ENCODE measurements around the gene FAM24B.
"Not testable (repeated sequence)": the region's sequence is repeated elsewhere in the genome, so short reads cannot be mapped to it uniquely, and the experiment has no call there.

Gene FAM24B

GRCh38 chr10:122879339-122880273 lies at the start of gene FAM24B:
Gene FAM24B, minus strand, starts transcription at chr10:122879581. Its CDS starts 29,066 bp downstream, at chr10:122850515.
- DNase-seq (ENCODE audit: low read depth in 2 of 3, low spot score in 1 of 3): peak; percentile 89 to 93 (median 91)

- DNase-seq (ENCODE audit: low read depth in 2 of 3, low spot score in 1 of 3): no peak
Measured at GRCh38 chr10:122915700-122916099, 36.3 kb upstream of the FAM24B start.

GRCh38 chr10:122911889-122912484 lies 32.6 kb upstream of the FAM24B start:
- DNase-seq (ENCODE audit: low read depth in 2 of 3, low spot score in 1 of 3): peak; percentile 26 to 52 (median 33)

- DNase-seq (ENCODE audit: low read depth in 2 of 3, low spot score in 1 of 3): no peak
Measured at GRCh38 chr10:122910310-122910709, 30.9 kb upstream of the FAM24B start, which contains the start of gene FAM24A. Gene FAM24A, plus strand, starts transcription at chr10:122910610. Its CDS starts 1,025 bp downstream, at chr10:122911635.

GRCh38 chr10:122903861-122904260 lies 24.5 kb upstream of the FAM24B start:
- DNase-seq (ENCODE audit: low read depth in 2 of 3, low spot score in 1 of 3): not testable (repeated sequence)

GRCh38 chr10:122894261-122894944 lies 15.0 kb upstream of the FAM24B start:
- DNase-seq (ENCODE audit: low read depth in 2 of 3, low spot score in 1 of 3): no peak

GRCh38 chr10:122884166-122884565 lies 4.8 kb upstream of the FAM24B start:
- DNase-seq (ENCODE audit: low read depth in 2 of 3, low spot score in 1 of 3): no peak

GRCh38 chr10:122882766-122883165 lies 3.4 kb upstream of the FAM24B start:
- no peak for DNase-seq (ENCODE audit: low read depth in 2 of 3, low spot score in 1 of 3)

GRCh38 chr10:122878799-122879338 lies 512 bp downstream of the FAM24B start:
- no peak for DNase-seq (ENCODE audit: low read depth in 2 of 3, low spot score in 1 of 3)

- DNase-seq (ENCODE audit: low read depth in 2 of 3, low spot score in 1 of 3): no peak
Measured at GRCh38 chr10:122877264-122877663, 2.1 kb downstream of the FAM24B start.

- DNase-seq (ENCODE audit: low read depth in 2 of 3, low spot score in 1 of 3): no peak
Measured at GRCh38 chr10:122876467-122876855, 2.9 kb downstream of the FAM24B start.

GRCh38 chr10:122875843-122876466 lies 3.4 kb downstream of the FAM24B start:
- no peak for DNase-seq (ENCODE audit: low read depth in 2 of 3, low spot score in 1 of 3)

- DNase-seq (ENCODE audit: low read depth in 2 of 3, low spot score in 1 of 3): not testable (repeated sequence)
Measured at GRCh38 chr10:122871947-122872346, 7.4 kb downstream of the FAM24B start.

GRCh38 chr10:122868768-122869167 lies 10.6 kb downstream of the FAM24B start:
- not testable (repeated sequence) for DNase-seq (ENCODE audit: low read depth in 2 of 3, low spot score in 1 of 3)

GRCh38 chr10:122866757-122867482 lies 12.5 kb downstream of the FAM24B start:
- DNase-seq (ENCODE audit: low read depth in 2 of 3, low spot score in 1 of 3): not testable (repeated sequence)

GRCh38 chr10:122864901-122865300 lies 14.5 kb downstream of the FAM24B start:
- no peak for DNase-seq (ENCODE audit: low read depth in 2 of 3, low spot score in 1 of 3)

GRCh38 chr10:122864194-122864592 lies 15.2 kb downstream of the FAM24B start:
- DNase-seq (ENCODE audit: low read depth in 2 of 3, low spot score in 1 of 3): no peak

GRCh38 chr10:122863216-122864193 lies 15.9 kb downstream of the FAM24B start:
- no peak for DNase-seq (ENCODE audit: low read depth in 2 of 3, low spot score in 1 of 3)

GRCh38 chr10:122861711-122862161 lies 17.6 kb downstream of the FAM24B start:
- no peak for DNase-seq (ENCODE audit: low read depth in 2 of 3, low spot score in 1 of 3)
